Activated effector memory CD4-positive, alpha-beta T cell treated with Interleukin-2 at 50 U/mL for 16 hours (primary cell): ENCODE results near the gene NAE1.

Experiments
- DNase-seq: peaks from one replicate; pipeline ENCODE4 v3.0.0-alpha.2; 2020

Gene NAE1

DNA sequence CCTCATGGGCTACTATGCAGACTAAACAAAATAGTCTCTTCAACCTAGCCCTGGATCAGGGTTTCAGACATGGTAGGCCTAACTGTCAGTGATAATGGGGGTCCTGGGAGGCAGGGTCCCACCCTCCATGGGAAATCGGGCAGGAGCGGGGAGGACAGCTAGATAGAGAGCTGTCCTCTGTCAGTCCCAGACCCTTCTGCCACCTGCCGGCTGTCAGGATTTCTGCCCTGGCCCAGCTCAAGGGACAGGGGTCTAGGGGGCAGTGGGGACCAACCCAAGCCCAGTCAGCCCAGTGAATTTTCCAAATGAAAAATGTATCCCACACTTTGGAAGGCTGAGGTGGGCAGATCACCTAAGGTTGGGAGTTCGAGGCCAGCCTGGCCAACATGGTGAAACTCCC is 18.8 kb upstream of the NAE1 start:
- no peak for DNase-seq

- no peak for DNase-seq
These were observed 18.2 kb upstream of the NAE1 start for GRCh38 chr16:66849021-66849420.

DNA sequence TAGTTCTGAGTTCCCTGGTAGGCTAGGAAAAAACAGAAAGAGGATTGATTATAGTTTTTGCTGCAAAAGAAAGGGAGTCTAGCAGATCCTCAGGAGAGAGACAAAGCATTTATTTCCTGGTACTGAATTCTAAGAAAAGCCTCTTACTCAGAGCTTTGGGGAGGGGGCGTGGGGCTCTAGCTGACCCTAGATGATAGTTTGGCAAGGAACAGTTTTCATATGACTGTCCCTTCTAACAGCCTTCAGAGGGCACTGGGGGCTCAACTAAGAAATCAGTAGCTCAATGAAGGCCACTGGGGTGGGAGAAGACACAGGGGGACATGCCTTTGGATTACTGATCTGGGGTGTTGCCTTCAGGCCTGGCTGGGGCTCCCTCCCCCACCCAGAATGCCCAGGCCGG is 17.4 kb upstream of the NAE1 start:
- DNase-seq, result no peak

- no peak for DNase-seq
These were observed 16.8 kb upstream of the NAE1 start for GRCh38 chr16:66847533-66848067.

DNA sequence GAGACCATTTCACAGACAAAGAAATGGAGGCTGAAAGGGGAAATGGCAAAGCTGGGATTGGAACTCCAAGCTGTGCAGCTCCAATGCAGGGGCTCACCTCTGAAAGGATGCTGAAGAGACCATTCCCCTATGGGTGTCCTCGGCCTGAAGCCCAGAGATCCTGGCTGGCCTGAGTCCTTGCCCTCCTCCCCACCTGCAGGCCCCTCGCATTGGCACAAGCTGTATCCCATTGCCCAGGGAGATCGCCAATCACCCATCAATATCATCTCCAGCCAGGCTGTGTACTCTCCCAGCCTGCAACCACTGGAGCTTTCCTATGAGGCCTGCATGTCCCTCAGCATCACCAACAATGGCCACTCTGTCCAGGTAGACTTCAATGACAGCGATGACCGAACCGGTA is 16.1 kb upstream of the NAE1 start:
- no peak for DNase-seq

DNA sequence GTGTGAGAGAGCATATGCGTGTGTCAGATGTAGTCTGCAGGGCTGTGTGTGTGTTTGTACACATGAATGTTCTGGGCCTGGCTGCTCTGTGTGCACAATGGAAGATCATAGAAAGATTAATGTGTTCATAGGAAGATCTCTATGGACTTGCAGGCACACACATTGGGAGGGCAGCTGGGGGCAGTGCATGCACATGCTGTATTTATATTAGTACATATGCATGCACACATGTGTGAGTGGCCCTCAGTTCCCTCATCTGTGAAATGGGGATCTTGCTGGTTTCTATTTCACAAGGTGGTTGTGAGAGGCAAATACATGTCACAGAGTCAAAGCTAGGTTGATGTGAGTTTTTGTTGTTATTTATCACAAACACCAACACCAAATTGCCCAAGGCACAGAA is 15.5 kb upstream of the NAE1 start:
- no peak for DNase-seq

GRCh38 chr16:66845791-66846221 is 15.0 kb upstream of the NAE1 start:
- no peak for DNase-seq

GRCh38 chr16:66845080-66845410 is 14.3 kb upstream of the NAE1 start:
- DNase-seq, result no peak

- DNase-seq, result no peak
These were observed 13.7 kb upstream of the NAE1 start, which contains the start of gene CA7 for GRCh38 chr16:66844342-66845079. Gene CA7 (plus strand): TSS chr16:66844414. CDS start chr16:66844488, 74 bp downstream.

- DNase-seq, result no peak
These were observed 13.2 kb upstream of the NAE1 start for GRCh38 chr16:66844009-66844341.

DNA sequence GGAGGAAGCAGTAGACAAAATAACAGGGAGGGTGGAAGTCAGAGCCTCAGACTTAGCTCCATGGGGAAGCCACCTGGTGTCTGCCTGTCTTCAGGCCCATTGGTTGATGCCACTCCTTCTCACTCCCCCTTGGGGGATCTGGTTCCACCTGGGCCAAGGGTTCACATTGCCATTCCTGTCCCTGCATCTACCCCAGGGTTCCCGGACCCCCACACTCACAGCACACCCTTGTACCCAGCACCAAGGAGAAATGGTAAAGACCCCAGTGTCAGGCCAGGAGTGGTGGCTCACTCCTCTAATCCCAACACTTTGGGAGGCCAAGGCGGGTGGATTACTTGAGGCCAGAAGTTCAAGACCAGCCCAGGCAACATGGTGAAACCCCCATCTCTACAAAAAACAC is 12.4 kb upstream of the NAE1 start:
- DNase-seq, result no peak

DNA sequence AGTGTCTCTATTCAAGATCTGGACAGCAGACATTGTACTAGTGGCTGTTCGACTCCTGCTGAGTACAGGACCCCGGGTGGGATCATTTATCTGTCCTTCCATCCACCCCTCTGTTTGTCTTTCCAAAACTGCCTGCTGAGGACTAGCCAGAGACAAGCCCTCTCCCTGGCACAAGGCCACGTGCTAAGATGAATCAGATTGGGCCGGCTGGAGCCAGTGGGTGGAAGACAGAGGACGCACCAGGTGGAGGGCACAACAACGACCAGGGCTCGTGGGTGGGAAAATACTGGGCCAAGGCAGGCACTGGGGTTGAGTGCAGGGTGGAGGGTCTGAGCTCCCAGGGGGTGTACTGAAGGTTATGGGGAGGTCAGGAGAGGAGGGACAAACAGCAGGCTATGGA is 12.0 kb upstream of the NAE1 start:
- DNase-seq, result no peak

DNA sequence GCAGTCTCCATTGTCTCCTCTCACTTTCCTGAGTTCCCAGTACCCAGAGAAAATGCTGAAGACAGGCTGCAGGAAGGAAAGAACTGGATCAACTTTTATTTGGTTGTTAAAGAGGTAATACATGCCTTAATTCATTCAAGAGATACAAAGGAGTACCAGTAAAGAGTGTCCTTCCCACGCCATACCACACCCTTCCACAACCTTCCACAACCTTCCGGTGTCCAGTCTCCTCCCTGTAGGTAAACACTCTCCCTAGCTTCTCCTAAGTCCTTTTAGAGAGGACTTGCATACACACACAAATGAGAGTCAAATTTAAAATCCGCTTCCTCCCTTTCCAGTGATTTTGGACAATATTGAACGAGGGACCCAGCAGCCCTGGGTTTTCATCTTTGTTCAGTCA is 10.6 kb upstream of the NAE1 start:
- DNase-seq, result no peak

GRCh38 chr16:66840883-66841282 is 10.1 kb upstream of the NAE1 start:
- DNase-seq, result no peak

DNA sequence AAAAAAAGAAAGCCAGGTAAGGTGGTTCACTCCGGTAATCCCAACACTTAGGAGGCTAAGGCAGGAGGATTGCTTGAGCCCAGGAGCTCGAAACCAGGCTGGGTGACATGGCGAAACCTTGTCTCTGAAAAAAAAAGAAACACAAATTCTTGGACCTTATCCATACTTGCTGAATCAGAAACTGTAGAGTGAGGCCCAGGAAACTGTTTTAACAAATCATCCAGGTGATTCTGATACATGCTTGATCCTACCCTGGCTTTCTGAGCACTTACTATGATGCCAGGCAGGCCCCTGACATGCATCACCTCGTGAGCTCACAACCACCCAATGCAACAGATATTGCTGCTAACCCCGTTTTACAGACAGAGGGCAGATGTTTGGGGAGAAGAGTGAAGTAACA is 4.0 kb upstream of the NAE1 start:
- DNase-seq, result no peak

DNA sequence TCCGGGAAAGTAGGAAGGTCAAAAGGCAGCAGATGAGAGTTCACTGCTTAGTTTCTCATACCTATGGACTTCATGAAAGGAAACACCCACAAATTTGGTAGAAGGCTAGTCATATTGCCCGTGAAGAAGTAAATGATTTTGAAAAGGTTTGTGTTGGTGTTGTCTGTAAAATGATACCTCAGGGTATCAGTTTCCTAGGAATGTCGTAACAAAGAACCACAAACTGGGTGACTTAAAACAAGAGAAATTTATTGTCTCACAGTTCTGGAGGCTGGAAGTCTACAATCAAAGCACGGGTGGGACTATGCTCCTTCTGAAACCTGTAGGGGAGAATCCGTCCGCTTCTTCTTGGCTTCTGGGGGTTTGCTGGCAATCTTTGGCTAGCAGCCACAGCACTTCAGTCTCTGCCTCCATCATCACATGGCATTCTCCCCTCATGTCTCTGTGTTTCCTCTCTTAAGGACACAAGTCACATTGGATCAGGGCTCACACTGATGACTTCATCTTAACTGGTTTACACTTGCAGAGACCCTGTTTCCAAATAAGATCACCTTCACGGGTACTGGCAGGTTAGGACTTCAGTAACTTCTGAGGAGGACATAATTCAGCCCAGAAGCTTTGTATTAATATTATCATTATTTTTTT is 2.0 kb upstream of the NAE1 start:
- no peak for DNase-seq

DNA sequence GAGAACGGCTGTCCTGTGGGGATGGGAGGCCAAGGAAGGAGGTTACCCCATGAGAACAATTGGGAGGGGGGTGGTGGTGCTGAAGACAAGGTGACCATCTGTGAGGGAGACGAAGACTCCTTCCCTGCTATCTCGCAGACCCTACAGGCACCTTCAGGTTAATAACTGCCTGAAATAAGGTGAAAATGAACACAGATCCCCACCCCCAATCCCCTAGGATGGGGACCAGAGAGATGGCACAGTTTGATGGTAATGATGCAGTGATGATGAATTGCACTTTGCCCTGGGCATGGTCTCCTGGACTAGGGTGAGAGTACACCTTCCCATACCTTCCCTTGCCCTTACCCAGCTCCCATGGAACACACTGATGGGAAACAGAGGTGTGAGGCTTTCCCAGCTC is 1.4 kb upstream of the NAE1 start:
- no peak for DNase-seq

DNA sequence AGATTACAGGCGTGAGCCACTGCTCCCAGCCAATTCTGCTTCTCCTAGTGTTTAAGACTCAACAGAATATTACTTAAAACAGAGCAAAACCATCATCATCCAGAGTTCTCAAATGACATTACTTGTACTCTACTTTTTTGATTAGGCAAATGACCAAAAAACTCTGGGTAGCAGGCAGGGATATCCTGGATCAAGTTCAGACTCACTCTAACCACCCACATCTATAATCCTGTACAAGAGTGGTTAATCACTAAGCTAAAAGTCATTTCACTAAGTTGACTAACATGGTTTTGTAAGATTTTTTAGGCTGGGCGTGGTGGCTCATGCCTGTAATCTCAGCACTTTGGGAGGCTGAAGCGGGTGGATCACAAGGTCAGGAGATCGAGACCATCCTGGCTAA is 6.8 kb downstream of the NAE1 start:
- DNase-seq, result no peak

- DNase-seq, result no peak
These were observed 16.0 kb downstream of the NAE1 start for GRCh38 chr16:66814734-66815133.

DNA sequence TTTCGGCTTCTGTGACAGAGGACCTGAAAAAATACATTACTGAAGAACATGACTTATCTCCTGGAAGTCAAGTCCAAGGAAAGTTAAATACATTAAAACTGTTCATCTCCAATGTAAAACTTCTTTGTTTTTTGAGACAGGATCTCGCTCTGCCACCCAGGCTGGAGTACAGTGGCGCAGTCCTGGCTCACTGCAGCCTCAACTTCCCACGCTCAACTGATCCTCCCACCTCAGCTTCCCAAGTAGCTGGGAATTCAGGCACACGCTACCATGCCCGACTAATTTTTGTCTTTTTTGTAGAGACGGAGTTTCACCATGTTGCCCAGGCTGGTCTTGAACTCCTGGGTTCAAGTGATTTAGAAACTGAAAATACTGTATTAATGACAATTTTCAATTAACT is 19.7 kb downstream of the NAE1 start:
- no peak for DNase-seq

DNA sequence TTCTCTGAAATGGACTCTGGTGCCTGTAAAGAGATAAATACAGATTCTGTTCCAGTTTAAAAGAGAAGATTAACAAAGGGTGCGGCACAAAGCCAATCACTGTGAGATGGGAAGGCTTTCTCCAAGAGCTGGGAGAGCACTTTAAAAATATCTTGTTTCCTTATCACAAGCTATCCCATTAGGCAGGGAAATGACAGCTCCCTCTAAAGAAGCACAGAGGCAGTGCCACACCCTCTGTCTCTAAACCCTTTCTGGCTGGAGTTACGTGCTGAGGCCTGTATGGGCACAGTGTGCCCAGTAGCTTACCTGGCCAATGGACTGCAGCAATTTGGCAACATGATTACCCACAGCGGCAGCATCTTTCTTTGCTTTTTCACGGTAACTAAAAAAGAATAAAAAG is 20.4 kb downstream of the NAE1 start:
- DNase-seq, result no peak

- DNase-seq, result no peak
These were observed 21.0 kb downstream of the NAE1 start for GRCh38 chr16:66809765-66810164.

DNA sequence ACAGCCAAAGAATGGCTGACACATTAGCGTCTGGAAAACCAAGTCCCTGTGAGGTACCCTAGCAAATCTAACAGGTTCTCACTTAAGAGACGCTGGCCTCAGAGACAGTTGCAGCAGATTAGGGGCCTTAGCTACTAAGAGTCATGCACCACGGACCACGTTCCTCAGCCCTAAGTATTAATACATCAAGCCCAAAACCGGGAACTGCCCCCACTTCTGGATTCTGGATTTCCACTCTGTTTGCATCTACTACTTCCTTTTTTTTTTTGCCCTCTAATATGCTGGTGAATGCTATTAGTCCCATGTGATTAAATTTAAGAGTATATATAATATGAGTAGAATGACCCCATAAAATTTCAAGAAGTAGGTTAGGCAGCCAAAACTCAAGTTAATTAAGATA is 28.6 kb downstream of the NAE1 start:
- no peak for DNase-seq

DNA sequence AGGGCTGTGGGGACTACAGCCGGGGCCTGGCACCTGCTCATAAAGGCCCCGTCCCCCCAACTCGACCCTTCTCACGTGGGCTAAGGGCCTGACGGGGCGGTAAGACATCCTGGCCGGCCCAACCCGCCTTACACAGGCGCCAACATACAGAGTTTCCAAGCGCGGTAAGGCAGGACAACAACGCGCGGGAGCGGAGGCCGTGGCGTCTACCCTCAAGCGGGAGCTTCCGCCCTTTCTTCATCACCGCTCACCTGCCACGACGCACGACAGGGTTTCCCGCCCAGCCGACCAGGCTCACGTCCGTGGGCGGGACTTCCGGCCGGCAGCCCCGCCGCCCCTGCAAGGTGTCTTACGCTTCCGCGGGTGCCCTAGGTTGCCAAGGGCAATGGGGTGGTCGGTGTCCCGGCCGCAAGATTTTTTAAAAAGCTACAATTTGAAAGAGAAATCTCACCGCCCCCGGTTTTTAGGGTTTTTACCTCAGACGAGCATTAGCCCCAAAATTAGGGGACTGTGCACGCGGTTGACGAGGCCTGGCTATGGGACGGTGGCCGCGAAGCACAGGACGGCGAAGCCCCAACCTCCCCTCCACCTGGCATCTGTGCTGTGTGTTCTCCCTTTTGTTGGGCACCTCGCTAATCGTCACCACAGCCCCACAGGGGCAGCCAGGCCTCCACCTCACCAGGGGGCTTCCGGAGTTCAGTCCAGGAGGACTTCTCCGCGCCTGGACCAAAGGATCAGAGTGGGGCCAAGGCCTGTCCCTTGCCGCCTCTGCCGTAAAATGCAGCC is 29.3 kb downstream of the NAE1 start, which contains the start of gene TERB1:
TSS of gene TERB1 (minus strand) at position 265 of the 786 bp plus-strand sequence. CDS start 4,786 bp downstream, outside the sequence.
- DNase-seq, result no peak
